ENCODE measurements around the gene NEURL3.

NEURL3 gene

DNA sequence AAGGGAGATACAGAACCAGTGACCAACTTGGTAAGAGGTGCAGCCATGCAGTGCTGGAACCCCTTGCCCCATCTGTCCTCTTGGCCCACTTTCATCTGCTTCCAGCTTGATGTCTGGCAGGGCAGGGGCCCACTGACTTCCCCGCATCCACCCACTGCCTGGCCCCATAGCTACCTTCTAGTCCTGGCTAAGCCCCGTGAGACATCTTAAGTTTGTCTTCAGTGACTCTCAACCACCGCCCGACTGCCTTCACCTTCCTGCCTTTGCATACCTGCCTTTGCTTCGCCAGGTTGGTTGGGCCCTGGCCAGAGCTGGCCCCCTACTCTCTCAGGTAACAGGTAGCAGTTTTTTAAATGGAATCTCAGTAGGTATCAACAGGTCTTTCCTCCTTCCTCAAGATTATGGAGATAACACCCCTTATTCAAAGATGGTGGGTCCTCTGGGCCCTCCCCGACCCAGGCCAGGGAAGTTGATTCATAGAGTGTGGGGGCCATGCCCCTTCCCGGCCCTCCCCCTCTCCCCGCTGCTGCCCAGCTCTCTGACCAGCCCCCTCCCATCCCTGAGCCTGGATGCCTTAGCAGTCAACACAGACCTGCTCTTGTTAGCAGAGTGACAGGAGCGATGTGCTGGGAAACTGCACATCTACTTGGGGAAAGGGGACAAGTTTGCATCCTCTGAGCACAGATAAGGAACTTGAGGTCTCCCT is 34.2 kb upstream of the NEURL3 start:
- peak overlapping the region; percentile 22 to 93 (median 74) for H3K4me3 ChIP-seq (ENCODE audit: low read depth in 1 of 5, low read length in 5 of 5)
- H3K9ac ChIP-seq (ENCODE audit: low read length in 5 of 5): peak overlapping the region in 2 of 5 donors; percentile 4 to 83

DNA sequence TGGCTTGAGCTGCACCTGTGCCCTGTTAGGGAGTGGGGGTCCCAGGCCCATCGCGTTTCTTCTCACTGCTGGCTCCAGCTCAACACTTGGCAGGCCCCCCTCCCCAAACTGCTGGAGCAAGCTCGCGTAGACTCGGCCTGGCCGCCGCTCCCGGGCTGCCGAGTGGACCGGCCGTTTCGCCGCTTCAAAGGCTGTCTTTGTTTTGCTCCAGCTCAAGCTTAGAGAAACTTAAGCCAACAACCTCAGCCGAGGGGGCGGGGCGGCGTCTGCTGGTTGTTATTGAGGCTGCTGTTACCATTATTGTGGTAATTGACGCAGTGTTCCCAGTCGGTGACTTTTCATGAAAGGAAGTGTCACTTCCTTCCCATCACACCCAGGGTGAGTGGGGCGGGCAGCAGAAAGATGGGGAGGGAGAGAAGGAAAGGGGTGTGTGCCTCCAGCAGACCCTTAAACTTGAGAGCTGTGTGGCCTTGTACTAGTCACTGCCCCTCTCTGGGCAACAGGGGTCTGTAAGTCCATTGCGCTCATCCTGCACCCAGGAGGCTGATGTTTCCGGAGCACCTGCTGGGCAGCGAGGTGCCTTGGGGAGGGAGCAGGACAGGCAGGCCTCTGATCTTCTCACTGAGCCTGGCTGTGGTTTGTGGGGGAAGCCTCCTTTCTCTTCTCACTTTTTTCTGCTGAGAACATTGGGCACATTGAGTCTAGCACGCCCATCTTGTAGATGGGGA is 33.5 kb upstream of the NEURL3 start:
- H3K27me3 ChIP-seq (ENCODE audit: control insufficient read depth in 5 of 5, insufficient read depth in 4 of 5, low read length in 5 of 5): peaks cover 0 to 5% (median 0%) of the 10 kb centered on the region in 5 donors
- H3K27ac ChIP-seq (ENCODE audit: low read depth, low read length): no peak overlapping the region
- H3K4me1 ChIP-seq (ENCODE audit: control insufficient read depth in 5 of 5, insufficient read depth in 5 of 5, low read length in 5 of 5): peaks cover 16 to 72% (median 59%) of the 10 kb centered on the region in 5 donors
- peak overlapping the region; percentile 74 to 93 (median 82) for H3K4me3 ChIP-seq (ENCODE audit: low read depth in 1 of 5, low read length in 5 of 5)
- H3K9me3 ChIP-seq (ENCODE audit: control insufficient read depth in 5 of 5, low read length in 5 of 5): no peaks in the 10 kb centered on the region
- H3K36me3 ChIP-seq (ENCODE audit: control insufficient read depth in 5 of 5, insufficient read depth in 5 of 5, low read length in 5 of 5): peaks cover 0 to 8% (median 5%) of the 10 kb centered on the region in 5 donors
- peak overlapping the region; percentile 38 to 84 (median 83) for H3K9ac ChIP-seq (ENCODE audit: low read length in 5 of 5)

More for the DNA sequence above, 34.2 kb upstream of the NEURL3 start:
- H3K4me1 ChIP-seq (ENCODE audit: control insufficient read depth in 5 of 5, insufficient read depth in 5 of 5, low read length in 5 of 5): peaks cover 9 to 65% (median 51%) of the 10 kb centered on the region in 5 donors
- no peak overlapping the region for H3K27ac ChIP-seq (ENCODE audit: low read depth, low read length)
- H3K27me3 ChIP-seq (ENCODE audit: control insufficient read depth in 5 of 5, insufficient read depth in 4 of 5, low read length in 5 of 5): peaks cover 0 to 3% (median 0%) of the 10 kb centered on the region in 5 donors
- peaks cover 0 to 13% (median 6%) of the 10 kb centered on the region in 5 donors for H3K36me3 ChIP-seq (ENCODE audit: control insufficient read depth in 5 of 5, insufficient read depth in 5 of 5, low read length in 5 of 5)
- no peaks in the 10 kb centered on the region for H3K9me3 ChIP-seq (ENCODE audit: control insufficient read depth in 5 of 5, low read length in 5 of 5)

DNA sequence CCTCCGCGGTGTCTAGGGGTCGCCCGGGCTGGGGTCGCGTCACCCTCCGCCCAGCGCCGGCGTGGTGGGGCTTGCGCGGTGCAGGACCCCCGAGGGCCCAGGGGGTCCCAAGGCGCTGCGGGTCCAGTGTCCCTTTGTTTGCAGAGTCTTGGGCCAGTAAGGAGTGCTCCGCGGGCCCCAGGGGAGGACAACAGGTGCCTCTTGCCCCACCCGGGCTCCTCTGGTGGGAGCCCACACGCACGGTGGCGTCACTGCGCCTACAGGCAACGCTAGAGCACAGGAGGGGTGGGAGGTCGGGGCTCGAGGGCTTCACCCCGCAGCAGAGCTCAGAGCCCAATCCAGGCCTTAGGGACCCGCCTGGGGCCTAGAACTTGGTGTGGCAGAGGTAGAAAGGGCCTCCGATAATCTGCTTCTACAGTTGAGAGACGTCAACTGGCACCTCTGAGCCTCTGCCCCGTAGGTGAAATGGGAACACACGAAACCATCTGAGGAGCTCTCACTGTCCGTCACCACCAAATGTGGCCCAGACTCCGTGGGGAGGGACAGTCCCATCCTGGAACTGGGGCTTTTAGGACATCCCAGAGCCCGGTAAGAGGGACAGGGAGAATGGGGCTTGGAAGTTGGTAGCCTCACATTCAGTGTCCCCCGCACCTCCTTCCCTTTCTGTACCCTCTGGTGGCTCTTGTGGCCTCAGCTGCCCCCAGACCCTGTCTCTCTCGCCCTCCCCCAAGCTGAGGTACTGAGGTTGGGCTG is 32.8 kb upstream of the NEURL3 start:
- Histone ChIP-seq H3K4me3 (ENCODE audit: low read depth in 1 of 5, low read length in 5 of 5) (peak overlapping the region; percentile 74 to 93 (median 82)), H3K9ac (ENCODE audit: low read length in 5 of 5) (peak overlapping the region; percentile 38 to 84 (median 83)), H3K4me1 (ENCODE audit: control insufficient read depth in 5 of 5, insufficient read depth in 5 of 5, low read length in 5 of 5) (peaks cover 24 to 80% (median 66%) of the 10 kb centered on the region in 5 donors), H3K36me3 (ENCODE audit: control insufficient read depth in 5 of 5, insufficient read depth in 5 of 5, low read length in 5 of 5) (peaks cover 0 to 6% (median 3%) of the 10 kb centered on the region in 5 donors), H3K9me3 (ENCODE audit: control insufficient read depth in 5 of 5, low read length in 5 of 5) (no peaks in the 10 kb centered on the region), H3K27ac (ENCODE audit: low read depth, low read length) (peak overlapping the region; percentile 60), H3K27me3 (ENCODE audit: control insufficient read depth in 5 of 5, insufficient read depth in 4 of 5, low read length in 5 of 5) (peaks cover 0 to 6% (median 0%) of the 10 kb centered on the region in 5 donors)

DNA sequence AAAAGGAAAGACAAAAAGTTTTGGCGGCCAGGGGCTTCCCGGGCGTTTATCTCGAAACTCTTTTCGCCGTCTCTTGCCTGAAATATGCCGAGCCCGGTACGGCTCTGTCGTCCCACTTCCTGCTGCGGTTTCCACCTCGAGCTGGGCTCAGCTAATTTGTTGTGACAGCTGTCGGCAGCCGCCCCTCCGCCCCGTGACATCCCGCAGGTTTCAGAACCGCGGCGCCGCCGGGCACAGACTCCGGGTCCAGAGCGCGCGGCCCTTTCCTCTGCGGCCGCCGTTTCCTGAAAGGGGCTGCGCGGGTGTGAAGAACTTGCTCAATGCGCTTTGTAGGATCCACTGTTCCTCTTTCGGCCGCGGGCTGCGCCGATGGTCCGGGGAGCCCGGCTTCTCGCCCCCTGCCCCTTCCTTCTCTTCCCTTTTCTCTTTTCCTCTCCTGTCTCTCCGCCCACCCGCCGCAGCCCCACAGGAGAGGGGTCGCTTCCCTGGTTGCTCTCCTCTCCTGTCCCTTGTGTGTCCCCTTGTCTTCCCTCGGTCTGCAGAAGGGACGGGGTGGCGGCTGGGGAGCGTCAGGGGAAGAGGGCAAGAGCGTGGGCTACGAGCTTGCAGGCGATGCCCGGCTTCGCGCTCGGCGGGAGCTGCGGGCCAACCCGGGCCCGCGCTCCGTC is 32.0 kb upstream of the NEURL3 start:
- Histone ChIP-seq H3K36me3 (ENCODE audit: control insufficient read depth in 5 of 5, insufficient read depth in 5 of 5, low read length in 5 of 5) (no peaks in the 10 kb centered on the region), H3K4me3 (ENCODE audit: low read depth in 1 of 5, low read length in 5 of 5) (peak overlapping the region; percentile 70 to 93 (median 82)), H3K9ac (ENCODE audit: low read length in 5 of 5) (peak overlapping the region in 4 of 5 donors; percentile 69 to 84 (median 83)), H3K4me1 (ENCODE audit: control insufficient read depth in 5 of 5, insufficient read depth in 5 of 5, low read length in 5 of 5) (peaks cover 25 to 84% (median 73%) of the 10 kb centered on the region in 5 donors), H3K27ac (ENCODE audit: low read depth, low read length) (peak overlapping the region; percentile 60), H3K27me3 (ENCODE audit: control insufficient read depth in 5 of 5, insufficient read depth in 4 of 5, low read length in 5 of 5) (peaks cover 0 to 6% (median 0%) of the 10 kb centered on the region in 5 donors), H3K9me3 (ENCODE audit: control insufficient read depth in 5 of 5, low read length in 5 of 5) (no peaks in the 10 kb centered on the region)

DNA sequence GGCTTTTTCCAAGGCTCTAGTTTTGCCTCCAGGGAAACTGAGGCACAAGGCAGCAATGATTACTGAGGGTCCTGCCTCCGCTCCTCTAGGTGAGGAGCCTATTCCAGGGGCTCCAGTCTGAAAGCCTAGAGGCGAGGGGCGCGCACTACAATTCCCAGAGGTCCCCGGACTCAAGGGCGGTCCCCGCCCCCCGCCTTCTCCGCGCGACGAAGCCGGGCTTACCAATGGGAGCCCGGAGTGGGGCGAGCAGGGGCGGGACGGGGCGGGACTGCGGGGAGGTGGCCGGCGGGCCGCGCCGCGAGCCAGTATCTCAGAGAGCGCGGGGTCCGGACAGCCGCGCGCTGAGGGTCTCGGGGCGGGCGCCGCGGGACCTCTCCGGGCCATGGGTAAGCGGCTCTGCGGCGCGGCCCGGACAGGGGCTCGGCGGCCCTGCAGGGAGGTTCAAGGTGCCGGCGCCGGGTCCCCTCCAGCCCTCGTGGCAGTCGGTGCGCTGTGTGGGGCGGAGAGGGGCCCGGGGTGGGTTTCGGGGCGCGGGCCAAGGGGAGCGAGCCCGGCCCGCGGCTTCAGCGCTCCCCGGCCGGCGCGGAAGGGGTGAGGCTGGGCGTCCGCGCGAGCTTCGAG is 31.4 kb upstream of the NEURL3 start, which contains the start of gene ARID5A:
Gene ARID5A (plus strand): TSS at position 308 of the 621 bp plus-strand sequence. CDS start 75 bp downstream, at position 383.
- Histone ChIP-seq H3K27ac (ENCODE audit: low read depth, low read length) (peak within 1 kb of the TSS; percentile 60), H3K9me3 (ENCODE audit: control insufficient read depth in 5 of 5, low read length in 5 of 5) (no peaks in the 10 kb centered on the region), H3K4me1 (ENCODE audit: control insufficient read depth in 5 of 5, insufficient read depth in 5 of 5, low read length in 5 of 5) (peaks cover 25 to 83% (median 72%) of the 10 kb centered on the region in 5 donors), H3K9ac (ENCODE audit: low read length in 5 of 5) (peak within 1 kb of the TSS in 4 of 5 donors; percentile 69 to 84 (median 83)), H3K27me3 (ENCODE audit: control insufficient read depth in 5 of 5, insufficient read depth in 4 of 5, low read length in 5 of 5) (peaks cover 0 to 6% (median 0%) of the 10 kb centered on the region in 5 donors), H3K4me3 (ENCODE audit: low read depth in 1 of 5, low read length in 5 of 5) (peak within 1 kb of the TSS; percentile 70 to 93 (median 82)), H3K36me3 (ENCODE audit: control insufficient read depth in 5 of 5, insufficient read depth in 5 of 5, low read length in 5 of 5) (no peaks in the 10 kb centered on the region)

DNA sequence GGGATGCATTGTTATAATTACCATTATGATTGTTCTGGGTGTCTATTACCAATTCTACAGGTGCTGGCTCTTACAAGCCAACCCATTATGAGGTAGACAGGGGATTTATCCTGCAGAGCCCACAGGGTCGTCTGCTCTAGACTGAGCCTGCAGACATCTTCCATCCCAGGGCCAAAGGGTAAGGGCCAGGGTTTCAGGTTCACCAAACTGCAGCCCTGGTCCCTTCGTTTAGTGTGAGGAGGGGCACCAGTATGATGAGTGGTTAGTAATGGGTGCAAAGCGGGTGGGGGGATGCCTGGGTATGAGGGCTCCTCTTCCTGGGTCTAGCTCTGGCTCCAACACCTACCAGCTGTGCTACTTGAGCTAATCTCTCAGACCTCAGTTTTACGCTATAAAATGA is 30.2 kb upstream of the NEURL3 start:
- Histone ChIP-seq H3K36me3 (ENCODE audit: control insufficient read depth in 5 of 5, insufficient read depth in 5 of 5, low read length in 5 of 5) (no peaks in the 10 kb centered on the region), H3K9me3 (ENCODE audit: control insufficient read depth in 5 of 5, low read length in 5 of 5) (no peaks in the 10 kb centered on the region), H3K27me3 (ENCODE audit: control insufficient read depth in 5 of 5, insufficient read depth in 4 of 5, low read length in 5 of 5) (peaks cover 0 to 6% (median 0%) of the 10 kb centered on the region in 5 donors), H3K4me3 (ENCODE audit: low read depth in 1 of 5, low read length in 5 of 5) (no peak overlapping the region), H3K9ac (ENCODE audit: low read length in 5 of 5) (no peak overlapping the region), H3K27ac (ENCODE audit: low read depth, low read length) (no peak overlapping the region), H3K4me1 (ENCODE audit: control insufficient read depth in 5 of 5, insufficient read depth in 5 of 5, low read length in 5 of 5) (peaks cover 23 to 82% (median 74%) of the 10 kb centered on the region in 5 donors)

DNA sequence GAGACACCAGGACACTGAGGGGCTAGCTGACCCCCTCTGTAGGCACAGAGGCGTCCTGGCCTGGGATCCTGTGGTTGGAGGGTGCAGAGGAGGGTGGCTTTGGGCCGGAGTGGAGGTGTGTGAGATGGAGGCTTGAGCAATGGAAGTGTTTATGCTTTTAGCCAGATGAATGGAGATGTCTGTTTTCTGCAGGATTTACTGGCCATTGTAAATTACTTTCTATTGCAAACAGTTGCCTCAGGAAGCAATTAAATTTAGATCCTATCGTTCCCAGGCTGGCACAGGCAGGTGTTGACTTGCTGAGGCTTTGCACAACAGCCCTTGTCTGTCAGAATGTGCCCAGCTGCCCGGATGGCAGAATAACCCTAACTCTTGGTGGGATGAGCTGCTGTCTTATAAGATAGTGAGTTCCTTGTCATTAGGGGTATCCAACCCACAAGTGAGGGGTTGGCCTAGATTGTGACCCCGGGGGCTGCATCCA is 29.6 kb upstream of the NEURL3 start:
- H3K4me3 ChIP-seq (ENCODE audit: low read depth in 1 of 5, low read length in 5 of 5): no peak overlapping the region
- H3K9ac ChIP-seq (ENCODE audit: low read length in 5 of 5): no peak overlapping the region
- no peaks in the 10 kb centered on the region for H3K9me3 ChIP-seq (ENCODE audit: control insufficient read depth in 5 of 5, low read length in 5 of 5)
- no peak overlapping the region for H3K27ac ChIP-seq (ENCODE audit: low read depth, low read length)
- H3K36me3 ChIP-seq (ENCODE audit: control insufficient read depth in 5 of 5, insufficient read depth in 5 of 5, low read length in 5 of 5): no peaks in the 10 kb centered on the region
- peaks cover 0 to 6% (median 0%) of the 10 kb centered on the region in 5 donors for H3K27me3 ChIP-seq (ENCODE audit: control insufficient read depth in 5 of 5, insufficient read depth in 4 of 5, low read length in 5 of 5)
- H3K4me1 ChIP-seq (ENCODE audit: control insufficient read depth in 5 of 5, insufficient read depth in 5 of 5, low read length in 5 of 5): peaks cover 21 to 76% (median 71%) of the 10 kb centered on the region in 5 donors

DNA sequence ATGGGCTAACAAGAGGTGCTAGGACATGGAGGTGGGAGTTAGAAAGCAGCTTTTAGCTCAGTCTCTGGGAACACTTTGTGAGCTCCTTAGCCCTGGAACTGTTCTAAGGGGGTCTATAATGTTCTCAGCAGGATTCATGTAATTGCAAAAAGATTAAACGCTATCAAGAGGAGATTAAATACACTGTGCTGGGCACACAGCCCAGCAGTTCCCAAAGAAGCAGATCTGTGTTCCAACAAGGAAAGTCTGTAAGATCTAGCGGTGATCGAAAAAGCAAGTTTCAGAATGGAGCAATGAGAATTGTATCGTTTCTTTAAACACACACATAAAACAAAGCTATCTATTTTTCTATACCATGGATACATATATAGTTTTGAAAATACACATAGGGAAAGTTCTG is 29.0 kb upstream of the NEURL3 start:
- Histone ChIP-seq H3K27me3 (ENCODE audit: control insufficient read depth in 5 of 5, insufficient read depth in 4 of 5, low read length in 5 of 5) (peaks cover 0 to 6% (median 0%) of the 10 kb centered on the region in 5 donors), H3K4me3 (ENCODE audit: low read depth in 1 of 5, low read length in 5 of 5) (peak overlapping the region in 1 of 5 donors; percentile 9), H3K4me1 (ENCODE audit: control insufficient read depth in 5 of 5, insufficient read depth in 5 of 5, low read length in 5 of 5) (peaks cover 21 to 76% (median 68%) of the 10 kb centered on the region in 5 donors), H3K9me3 (ENCODE audit: control insufficient read depth in 5 of 5, low read length in 5 of 5) (no peaks in the 10 kb centered on the region), H3K9ac (ENCODE audit: low read length in 5 of 5) (peak overlapping the region in 3 of 5 donors; percentile 4 to 53 (median 23)), H3K36me3 (ENCODE audit: control insufficient read depth in 5 of 5, insufficient read depth in 5 of 5, low read length in 5 of 5) (no peaks in the 10 kb centered on the region), H3K27ac (ENCODE audit: low read depth, low read length) (peak overlapping the region; percentile 82)
